Naive thymus-derived CD8-positive, alpha-beta T cell (primary cell): Measurements from ENCODE around the gene ULK3. TPM values are rescaled to one million over a fixed set of nuclear protein-coding genes. Genes with fewer than 3 reads are reported as not detected.

Experiments used
- ATAC-seq, 2 donors: fragments of 150-1000 bp; cut with Tn5 transposase in 1 of 2; sonication (Bioruptor Pico), chemical (Tn5 transposase) in 1 of 2; 1 replicate in 1 of 2; 2 replicates in 1 of 2; pipeline ENCODE4 v1.10.0; 2021; ENCODE audit warnings: mild to moderate bottlenecking in 2 of 2, moderate library complexity in 2 of 2
- POLR2A ChIA-PET: fragments of 350-600 bp; sonication (Branson Sonifier 250); formaldehyde crosslinking; loops from one replicate; lab custom pipeline; 2021; ENCODE audit warnings: antibody characterized with exemption; lab: Charles Lee
- DNase-seq, 10 donors: peaks; one replicate each; pipeline versions ENCODE4 v3.0.0 to v3.0.0-alpha.2; 2020 to 2022
- H3K27ac Mint-ChIP-seq, 10 donors: one replicate each; pipeline ENCODE4 v1.8.0; 2020 to 2022; ENCODE audit warnings: mild to moderate bottlenecking in 10 of 10, mixed read lengths in 10 of 10, moderate library complexity in 4 of 10, inconsistent platforms in 1 of 10
- H3K27me3 Mint-ChIP-seq, 5 donors: one replicate each; pipeline ENCODE4 v1.8.0; 2021 to 2022; ENCODE audit warnings: mixed read lengths in 5 of 5
- H3K36me3 Mint-ChIP-seq, 3 donors: one replicate each; pipeline ENCODE4 v1.8.0; 2020 to 2022; ENCODE audit warnings: mixed read lengths in 3 of 3, mild to moderate bottlenecking in 2 of 3, inconsistent platforms in 1 of 3
- H3K4me1 Mint-ChIP-seq, 4 donors: one replicate each; pipeline ENCODE4 v1.8.0; 2021 to 2022; ENCODE audit warnings: mixed read lengths in 4 of 4
- H3K4me3 Mint-ChIP-seq, 10 donors: one replicate each; pipeline ENCODE4 v1.8.0; 2020 to 2022; ENCODE audit warnings: mild to moderate bottlenecking in 10 of 10, mixed read lengths in 10 of 10, moderate library complexity in 6 of 10, inconsistent platforms in 1 of 10
- H3K9me3 Mint-ChIP-seq, 9 donors: one replicate each; pipeline ENCODE4 v1.8.0; 2020 to 2022; ENCODE audit warnings: mixed read lengths in 9 of 9, mild to moderate bottlenecking in 3 of 9, inconsistent platforms in 1 of 9, moderate library complexity in 1 of 9
- polyA plus RNA-seq, 3 donors: library from polyadenylated mRNA; unstranded; fragments of 300-500 nt; fragmentation: Illumina TruSeq; gene quantifications; one replicate each; pipeline ENCODE4 v1.2.3, GENCODE V29; 2021
- total RNA-seq, 8 experiments: library from RNA in 2 of 8; stranded (reverse) in 2 of 8; gene quantifications; one replicate each; pipeline ENCODE4 v1.2.3 and lab custom pipeline; 2021 to 2026

The ULK3 gene
- total and polyA plus RNA-seq, 5 experiments from 2014 or later = 16.3 to 83.6 (median 32.2) TPM

- H3K36me3 Mint-ChIP-seq = peaks cover 0 to 55% (median 0%) of the 10 kb centered on the region in 3 donors
- H3K27me3 Mint-ChIP-seq = no peaks in the 10 kb centered on the region
- DNase-seq (no peak), ATAC-seq (no peak)
- H3K27ac Mint-ChIP-seq = no peak overlapping the region
- H3K4me3 Mint-ChIP-seq = no peak overlapping the region
- POLR2A ChIA-PET = interaction anchor here (32.7 kb wide), 1 partner anchor 19 kb away, joined by 1300 read pairs; the partner anchor contains the start of gene CSK
- peaks cover 26 to 48% (median 45%) of the 10 kb centered on the region in 4 donors for H3K4me1 Mint-ChIP-seq
- no peaks in the 10 kb centered on the region for H3K9me3 Mint-ChIP-seq
Observed at GRCh38 chr15:74802290-74802689, 40.7 kb downstream of the ULK3 start.

GRCh38 chr15:74801311-74801997 is 41.5 kb downstream of the ULK3 start:
- no peak for DNase-seq

GRCh38 chr15:74800559-74801094 is 42.3 kb downstream of the ULK3 start:
- no peak for ATAC-seq
- Mint-ChIP-seq H3K36me3 (peaks cover 0 to 61% (median 0%) of the 10 kb centered on the region in 3 donors), H3K27ac (peak overlapping the region in 7 of 10 donors; percentile 80 to 96 (median 92))

More at GRCh38 chr15:74801311-74801997, 41.5 kb downstream of the ULK3 start:
- no peak for ATAC-seq
- Mint-ChIP-seq H3K4me1 (peaks cover 20 to 46% (median 42%) of the 10 kb centered on the region in 4 donors), H3K9me3 (no peaks in the 10 kb centered on the region), H3K27ac (peak overlapping the region in 4 of 10 donors; percentile 10 to 81 (median 40)), H3K27me3 (no peaks in the 10 kb centered on the region), H3K4me3 (no peak overlapping the region), H3K36me3 (peaks cover 0 to 55% (median 0%) of the 10 kb centered on the region in 3 donors)
- POLR2A ChIA-PET = interaction anchor here (0.5 to 32.7 kb wide), 3 partner anchors 19 to 149 kb away, joined by 3 to 1300 read pairs (median 4); partner anchors contain the start of gene CSK

GRCh38 chr15:74799856-74800558 is 42.9 kb downstream of the ULK3 start:
- DNase-seq (peak; percentile 80 to 92 (median 88)), ATAC-seq (peak; percentile 84 to 95)
- H3K4me1 Mint-ChIP-seq = peaks cover 26 to 57% (median 53%) of the 10 kb centered on the region in 4 donors
- H3K4me3 Mint-ChIP-seq = peak overlapping the region in 9 of 10 donors; percentile 14 to 82 (median 22)
- peaks cover 0 to 61% (median 0%) of the 10 kb centered on the region in 3 donors for H3K36me3 Mint-ChIP-seq
- H3K27ac Mint-ChIP-seq = peak overlapping the region; percentile 80 to 96 (median 90)
- POLR2A ChIA-PET = interaction anchor here (0.6 to 32.7 kb wide), 6 partner anchors 17 to 610 kb away, joined by 3 to 1300 read pairs (median 4); partner anchors contain the start of gene CSK
- no peaks in the 10 kb centered on the region for H3K9me3 Mint-ChIP-seq
- no peaks in the 10 kb centered on the region for H3K27me3 Mint-ChIP-seq

More at GRCh38 chr15:74800559-74801094, 42.3 kb downstream of the ULK3 start:
- DNase-seq = no peak
- Mint-ChIP-seq H3K27me3 (no peaks in the 10 kb centered on the region), H3K4me3 (no peak overlapping the region), H3K9me3 (no peaks in the 10 kb centered on the region), H3K4me1 (peaks cover 22 to 51% (median 47%) of the 10 kb centered on the region in 4 donors)
- POLR2A ChIA-PET = interaction anchor here (1.2 to 32.7 kb wide), 3 partner anchors 18 to 172 kb away, joined by 3 to 1300 read pairs (median 4); partner anchors contain the start of gene CSK

- peaks cover 0 to 60% (median 0%) of the 10 kb centered on the region in 3 donors for H3K36me3 Mint-ChIP-seq
- POLR2A ChIA-PET = interaction anchor here (0.6 to 32.7 kb wide), 5 partner anchors 16 to 609 kb away, joined by 3 to 1300 read pairs (median 4); partner anchors contain the start of gene CSK
- peaks cover 28 to 60% (median 56%) of the 10 kb centered on the region in 4 donors for H3K4me1 Mint-ChIP-seq
- H3K27me3 Mint-ChIP-seq = no peaks in the 10 kb centered on the region
- DNase-seq (no peak), ATAC-seq (peak; percentile 7 to 24)
- H3K27ac Mint-ChIP-seq = peak overlapping the region; percentile 80 to 96 (median 90)
- H3K4me3 Mint-ChIP-seq = peak overlapping the region in 5 of 10 donors; percentile 6 to 62 (median 43)
- no peaks in the 10 kb centered on the region for H3K9me3 Mint-ChIP-seq
Observed at GRCh38 chr15:74799255-74799855, 43.6 kb downstream of the ULK3 start.

DNA sequence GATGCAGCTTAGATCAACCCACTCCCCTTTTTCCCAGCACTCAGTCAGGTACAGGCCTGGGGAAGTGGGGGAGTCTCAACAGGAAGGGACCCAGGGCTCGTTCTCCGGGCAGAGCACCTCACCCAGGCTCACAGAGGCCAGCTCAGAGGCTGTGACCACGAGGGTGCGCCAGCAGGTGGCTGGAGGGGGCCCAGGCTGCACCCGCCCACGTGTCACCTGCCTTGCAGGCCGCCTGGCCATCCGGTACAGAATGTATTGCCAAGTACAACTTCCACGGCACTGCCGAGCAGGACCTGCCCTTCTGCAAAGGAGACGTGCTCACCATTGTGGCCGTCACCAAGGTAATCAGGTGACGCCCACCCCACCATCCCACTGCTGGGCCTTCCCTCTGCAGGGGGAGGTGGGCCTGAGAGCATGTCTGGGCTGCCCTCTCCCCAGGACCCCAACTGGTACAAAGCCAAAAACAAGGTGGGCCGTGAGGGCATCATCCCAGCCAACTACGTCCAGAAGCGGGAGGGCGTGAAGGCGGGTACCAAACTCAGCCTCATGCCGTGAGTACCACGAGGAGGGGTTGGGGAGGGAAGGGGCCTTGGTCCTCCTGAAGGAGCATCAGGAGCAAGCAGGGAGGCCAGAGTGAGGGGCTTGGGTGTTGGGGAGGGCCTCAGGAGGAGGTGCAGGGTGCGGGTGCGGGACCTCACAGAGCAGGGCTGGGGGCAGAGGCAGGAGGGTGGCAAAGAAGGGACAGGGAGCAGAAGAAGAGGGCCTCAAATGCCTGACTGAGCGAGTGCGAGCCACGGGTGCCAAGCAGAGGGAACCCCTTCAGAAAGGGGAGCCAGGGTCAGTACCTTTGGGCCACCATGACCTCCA is 44.3 kb downstream of the ULK3 start:
- Mint-ChIP-seq H3K4me3 (peak overlapping the region in 5 of 10 donors; percentile 26 to 62 (median 58)), H3K36me3 (peaks cover 0 to 54% (median 0%) of the 10 kb centered on the region in 3 donors), H3K27ac (peak overlapping the region; percentile 84 to 96 (median 90)), H3K9me3 (no peaks in the 10 kb centered on the region), H3K27me3 (no peaks in the 10 kb centered on the region), H3K4me1 (peaks cover 24 to 64% (median 59%) of the 10 kb centered on the region in 4 donors)
- DNase-seq = no peak
- ATAC-seq = no peak
- POLR2A ChIA-PET = interaction anchor here (1.2 to 32.7 kb wide), 4 partner anchors 4 to 103 kb away, joined by 4 to 1300 read pairs (median 652); partner anchors contain the start of gene CSK

DNA sequence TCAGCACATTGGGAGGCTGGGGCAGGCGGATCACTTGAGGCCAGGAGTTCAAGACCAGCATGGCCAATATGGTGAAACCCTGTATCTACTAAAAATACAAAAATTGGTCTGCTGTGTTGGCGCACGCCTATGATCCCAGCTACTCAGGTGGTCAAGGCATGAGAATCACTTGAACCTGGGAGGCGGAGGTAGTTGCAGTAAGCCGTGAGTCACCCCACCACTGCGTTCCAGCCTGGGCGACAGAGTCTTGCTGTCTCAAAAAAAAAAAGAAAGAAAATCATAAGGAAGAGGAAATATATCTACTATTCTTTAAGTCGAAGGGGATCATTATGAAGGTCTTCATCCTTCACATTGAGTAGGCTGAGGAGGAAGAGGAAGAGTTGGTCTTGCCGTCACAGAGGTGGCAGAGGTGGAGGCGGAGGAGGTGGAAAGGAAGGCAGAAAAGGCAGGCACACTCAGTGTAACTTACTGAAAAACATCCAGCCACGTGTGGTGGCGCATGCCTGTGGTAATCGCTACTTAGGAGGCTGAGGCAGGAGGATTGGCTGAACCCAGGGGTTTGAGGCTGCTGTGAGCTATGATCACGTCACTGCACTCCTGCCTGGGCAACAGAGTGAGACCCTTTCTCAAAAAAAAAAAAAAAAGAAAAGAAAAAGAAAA is 46.9 kb downstream of the ULK3 start:
- no peaks in the 10 kb centered on the region for H3K9me3 Mint-ChIP-seq
- H3K27me3 Mint-ChIP-seq = no peaks in the 10 kb centered on the region
- DNase-seq (peak in 4 of 10 donors; percentile 36 to 49 (median 44)), ATAC-seq (peak; percentile 23 to 27)
- H3K4me3 Mint-ChIP-seq = peak overlapping the region; percentile 41 to 82 (median 68)
- POLR2A ChIA-PET = interaction anchor here (0.6 to 32.7 kb wide), 6 partner anchors 1 to 226 kb away, joined by 3 to 1300 read pairs (median 4); partner anchors contain the start of gene CSK
- H3K36me3 Mint-ChIP-seq = peaks cover 0 to 41% (median 0%) of the 10 kb centered on the region in 3 donors
- peak overlapping the region; percentile 85 to 94 (median 90) for H3K27ac Mint-ChIP-seq
- peaks cover 36 to 87% (median 85%) of the 10 kb centered on the region in 4 donors for H3K4me1 Mint-ChIP-seq

GRCh38 chr15:74794970-74795349 is 48.0 kb downstream of the ULK3 start:
- Mint-ChIP-seq H3K36me3 (peaks cover 0 to 33% (median 0%) of the 10 kb centered on the region in 3 donors), H3K4me1 (peaks cover 35 to 93% (median 89%) of the 10 kb centered on the region in 4 donors), H3K4me3 (peak overlapping the region in 9 of 10 donors; percentile 32 to 78 (median 71)), H3K27ac (peak overlapping the region; percentile 85 to 96 (median 93)), H3K9me3 (no peaks in the 10 kb centered on the region), H3K27me3 (no peaks in the 10 kb centered on the region)
- peak; percentile 23 to 49 for ATAC-seq
- POLR2A ChIA-PET = interaction anchor here (1.6 to 32.7 kb wide), 3 partner anchors 0 to 162 kb away, joined by 3 to 1300 read pairs (median 1300); partner anchors contain the start of gene CSK
- DNase-seq = no peak

DNA sequence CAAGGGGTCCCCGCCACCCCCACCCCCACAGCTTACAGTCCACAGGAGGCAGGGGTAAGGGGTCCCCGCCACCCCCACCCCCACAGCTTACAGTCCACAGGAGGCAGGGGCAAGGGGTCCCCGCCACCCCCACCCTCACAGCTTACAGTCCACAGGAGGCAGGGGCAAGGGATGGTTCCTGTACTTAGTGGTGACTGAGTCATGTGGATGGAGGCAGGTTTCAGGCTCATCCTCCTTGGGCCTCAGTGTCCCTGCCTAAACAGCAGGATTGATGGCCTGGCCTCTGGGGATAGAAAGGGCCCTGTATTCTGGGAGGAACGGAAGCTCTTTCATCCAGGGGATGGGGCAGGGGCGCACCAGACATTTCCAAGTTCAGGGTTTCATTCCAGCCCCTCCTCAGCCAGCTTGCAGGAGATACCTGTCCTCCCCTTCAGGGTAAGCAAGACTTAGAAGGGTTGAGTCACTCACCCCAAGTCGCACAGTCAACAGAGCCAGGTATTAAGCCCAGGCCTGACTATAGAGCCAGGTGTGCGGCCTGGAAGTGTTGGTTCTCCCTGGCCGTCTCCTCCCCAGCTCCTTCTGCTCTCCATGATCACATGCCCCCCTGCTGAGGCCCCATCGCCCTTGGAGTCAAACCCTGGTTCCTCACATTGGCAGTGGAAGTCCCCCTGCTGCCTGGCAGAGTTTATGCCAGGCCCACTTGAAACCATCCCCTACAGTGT is 48.5 kb downstream of the ULK3 start:
- DNase-seq = no peak
- Mint-ChIP-seq H3K9me3 (no peaks in the 10 kb centered on the region), H3K27ac (peak overlapping the region; percentile 85 to 96 (median 93)), H3K4me3 (peak overlapping the region in 9 of 10 donors; percentile 32 to 78 (median 71)), H3K36me3 (peaks cover 0 to 32% (median 0%) of the 10 kb centered on the region in 3 donors), H3K4me1 (peaks cover 38 to 93% (median 89%) of the 10 kb centered on the region in 4 donors), H3K27me3 (no peaks in the 10 kb centered on the region)
- peak in 1 of 2 donors; percentile 19 for ATAC-seq
- POLR2A ChIA-PET = interaction anchor here (0.6 to 32.7 kb wide), 5 partner anchors 0 to 162 kb away, joined by 3 to 1300 read pairs (median 3); partner anchors contain the start of gene CSK
